IMR-90 (cell line): ENCODE measurements around the gene CUX1. TPM values are rescaled to one million over a fixed set of nuclear protein-coding genes. Genes with fewer than 3 reads are reported as not detected.
A peak's percentile ranks its signal among the peaks of the same experiment; 100 is the strongest.

Source experiments
- ATAC-seq: fragments of 200-7000 bp; cut with Tn5 transposase; 2 replicates; pipeline ENCODE4 v1.9.1; 2020; ENCODE audit warnings: low read depth, mild to moderate bottlenecking, moderate library complexity
- BruUV-seq: library from RNA; stranded (reverse); fragments of 400-500 nt; replicated peaks from 2 replicates; lab custom pipeline; 2021; lab: Mats Ljungman, UMichigan
- CTCF ChIA-PET: fragments of 300-600 bp; formaldehyde crosslinking; extraction: SDS; loops from one replicate; lab custom pipeline; 2021; ENCODE audit warnings: antibody characterized with exemption; lab: Yijun Ruan, JAX
- POLR2A ChIA-PET: fragments of 300-600 bp; sonication (Branson Sonifier 250); formaldehyde crosslinking; loops from one replicate; lab custom pipeline; 2022; ENCODE audit warnings: antibody characterized with exemption; ENCODE audit not compliant: unreplicated experiment; lab: Charles Lee
- DNase-seq: peaks from one replicate; pipeline ENCODE4 v3.0.0; 2013
- H2AFZ ChIP-seq: replicated peaks from 2 replicates; pipeline ENCODE3; 2013; ENCODE audit warnings: low read length, mild to moderate bottlenecking; ENCODE audit not compliant: poor library complexity
- H2AK5ac ChIP-seq: 2 replicates; pipeline ENCODE4 v1.6.1; 2013; ENCODE audit warnings: low read depth, low read length, inconsistent platforms
- H2AK9ac ChIP-seq: replicated peaks from 2 replicates; pipeline ENCODE3; 2013; ENCODE audit warnings: mild to moderate bottlenecking, low read depth, low read length, moderate library complexity; ENCODE audit not compliant: poor library complexity
- H2BK120ac ChIP-seq: 2 replicates; pipeline ENCODE4 v1.6.1; 2013; ENCODE audit warnings: low read depth, low read length, inconsistent platforms
- H2BK15ac ChIP-seq: 3 replicates; pipeline ENCODE4 v1.6.1; 2013; ENCODE audit warnings: low read depth, low read length, inconsistent platforms
- H2BK20ac ChIP-seq: 2 replicates; pipeline ENCODE4 v1.6.1; 2013; ENCODE audit warnings: low read depth, mild to moderate bottlenecking, inconsistent platforms, low read length, moderate library complexity
- H2BK5ac ChIP-seq: 2 replicates; pipeline ENCODE4 v1.6.1; 2013; ENCODE audit warnings: mild to moderate bottlenecking, low read depth, low read length, inconsistent platforms; ENCODE audit not compliant: poor library complexity, severe bottlenecking
- H3K14ac ChIP-seq: replicated peaks from 2 replicates; pipeline ENCODE4 v1.6.1; 2013; ENCODE audit warnings: low read depth, low read length, inconsistent platforms
- H3K18ac ChIP-seq: 2 replicates; pipeline ENCODE4 v1.6.1; 2013; ENCODE audit warnings: low read depth, low read length, control low read depth
- H3K23ac ChIP-seq: 2 replicates; pipeline ENCODE4 v1.6.1; 2013; ENCODE audit warnings: low read depth, low read length, inconsistent platforms
- H3K27ac ChIP-seq: 2 replicates; pipeline ENCODE4 v1.5.1; 2013; ENCODE audit warnings: mild to moderate bottlenecking, control low read depth, low read length; ENCODE audit not compliant: insufficient read depth
- H3K27me3 ChIP-seq: 2 replicates; pipeline ENCODE4 v1.6.1; 2013; ENCODE audit warnings: low read length; ENCODE audit not compliant: control insufficient read depth, insufficient read depth
- H3K36me3 ChIP-seq: 2 replicates; pipeline ENCODE4 v1.6.1; 2013; ENCODE audit warnings: low read length, mixed read lengths; ENCODE audit not compliant: control insufficient read depth, insufficient read depth
- H3K4ac ChIP-seq: 2 replicates; pipeline ENCODE4 v1.6.1; 2013; ENCODE audit warnings: low read depth, low read length, inconsistent platforms
- H3K4me1 ChIP-seq: 2 replicates; pipeline ENCODE4 v1.6.1; 2013; ENCODE audit warnings: low read length, mixed read lengths; ENCODE audit not compliant: control insufficient read depth, insufficient read depth
- H3K4me2 ChIP-seq: 2 replicates; pipeline ENCODE4 v1.6.1; 2013; ENCODE audit warnings: low read depth, mild to moderate bottlenecking, control low read depth, low read length, moderate library complexity
- H3K4me3 ChIP-seq: 2 replicates; pipeline ENCODE4 v1.5.1; 2013; ENCODE audit warnings: low read depth, mild to moderate bottlenecking, control low read depth, low read length, moderate library complexity; ENCODE audit not compliant: insufficient read depth
- H3K56ac ChIP-seq: 2 replicates; pipeline ENCODE4 v1.6.1; 2013; ENCODE audit warnings: low read length, inconsistent platforms; ENCODE audit not compliant: insufficient read depth; ENCODE audit errors: extremely low read depth
- H3K79me1 ChIP-seq, 2 experiments: 2 replicates each; pipeline ENCODE4 v1.6.1; 2013; ENCODE audit warnings: low read length in 2 of 2, inconsistent platforms in 1 of 2, low read depth in 1 of 2
- H3K9ac ChIP-seq: 2 replicates; pipeline ENCODE4 v1.6.1; 2013; ENCODE audit warnings: low read depth, low read length, control low read depth
- H3K9me1 ChIP-seq: 2 replicates; pipeline ENCODE4 v1.6.1; 2013; ENCODE audit warnings: low read length, inconsistent platforms; ENCODE audit not compliant: insufficient read depth
- H3K9me3 ChIP-seq: 2 replicates; pipeline ENCODE4 v1.6.1; 2013; ENCODE audit warnings: low read length; ENCODE audit not compliant: control insufficient read depth, insufficient read depth
- H4K20me1 ChIP-seq: 2 replicates; pipeline ENCODE4 v1.6.1; 2013; ENCODE audit warnings: low read length, inconsistent platforms; ENCODE audit not compliant: insufficient read depth
- H4K5ac ChIP-seq: 2 replicates; pipeline ENCODE4 v1.6.1; 2013; ENCODE audit warnings: mild to moderate bottlenecking, low read depth, low read length, control low read depth
- H4K8ac ChIP-seq, 2 experiments: 2 replicates each; pipeline ENCODE4 v1.6.1; 2013; ENCODE audit warnings: low read depth in 2 of 2, low read length in 2 of 2, control low read depth in 1 of 2, inconsistent platforms in 1 of 2
- H4K91ac ChIP-seq: 2 replicates; pipeline ENCODE4 v1.6.1; 2013; ENCODE audit warnings: low read depth, low read length, inconsistent platforms; ENCODE audit not compliant: insufficient read depth
- BHLHE40 ChIP-seq: fragments of 150-350 bp; IDR thresholded peaks from 2 replicates; pipeline ENCODE4 v1.6.1; 2016; ENCODE audit warnings: mild to moderate bottlenecking, low read depth, low read length
- CHD1 ChIP-seq: IDR thresholded peaks from 2 replicates; pipeline ENCODE4 v1.6.1; 2012; ENCODE audit warnings: low read depth, low read length, improper control_type of control experiment
- CTCF ChIP-seq: conservative IDR thresholded peaks from 2 replicates; pipeline ENCODE4 v1.5.1; 2012; ENCODE audit warnings: mild to moderate bottlenecking, low read depth, low read length, improper control_type of control experiment
- ELK1 ChIP-seq: fragments of 150-350 bp; IDR thresholded peaks from 2 replicates; pipeline ENCODE4 v1.6.1; 2016; ENCODE audit warnings: low read depth, mild to moderate bottlenecking, low read length, moderate library complexity, borderline replicate concordance
- FOS ChIP-seq: fragments of 150-350 bp; IDR thresholded peaks from 2 replicates; pipeline ENCODE4 v1.6.1; 2016; ENCODE audit warnings: low read depth, low read length
- MAFK ChIP-seq: IDR thresholded peaks from 2 replicates; pipeline ENCODE4 v1.6.1; 2012; ENCODE audit warnings: low read depth, low read length, improper control_type of control experiment
- MAZ ChIP-seq: IDR thresholded peaks from 2 replicates; pipeline ENCODE4 v1.6.1; 2012; ENCODE audit warnings: low read depth, mild to moderate bottlenecking, low read length, improper control_type of control experiment, moderate library complexity, borderline replicate concordance
- MXI1 ChIP-seq: IDR thresholded peaks from 2 replicates; pipeline ENCODE4 v1.6.1; 2012; ENCODE audit warnings: low read depth, mild to moderate bottlenecking, low read length, moderate library complexity, borderline replicate concordance
- NFE2L2 ChIP-seq: fragments of 150-350 bp; IDR thresholded peaks from 2 replicates; pipeline ENCODE4 v1.6.1; 2016; ENCODE audit warnings: low read depth, mild to moderate bottlenecking, low read length
- POLR2A ChIP-seq: IDR thresholded peaks from 2 replicates; pipeline ENCODE4 v1.6.1; 2012; ENCODE audit warnings: mild to moderate bottlenecking, low read depth, low read length
- RAD21 ChIP-seq: IDR thresholded peaks from 2 replicates; pipeline ENCODE4 v1.6.1; 2012; ENCODE audit warnings: low read length, improper control_type of control experiment
- RCOR1 ChIP-seq: IDR thresholded peaks from 2 replicates; pipeline ENCODE4 v1.6.1; 2012; ENCODE audit warnings: mild to moderate bottlenecking, low read length, improper control_type of control experiment; ENCODE audit not compliant: insufficient replicate concordance
- RFX5 ChIP-seq: IDR thresholded peaks from 2 replicates; pipeline ENCODE4 v1.8.0; 2012; ENCODE audit warnings: low read depth, mild to moderate bottlenecking, low read length, moderate library complexity
- SMC3 ChIP-seq: fragments of 150-350 bp; IDR thresholded peaks from 2 replicates; pipeline ENCODE4 v1.6.1; 2016; ENCODE audit warnings: low read depth, mild to moderate bottlenecking, antibody characterized with exemption, low read length, moderate library complexity
- USF2 ChIP-seq: fragments of 150-350 bp; IDR thresholded peaks from 2 replicates; pipeline ENCODE4 v1.6.1; 2017; ENCODE audit warnings: mild to moderate bottlenecking, antibody characterized with exemption, low read length, low read depth
- WGBS, 2 experiments: methylation state at CpG; one replicate each; pipeline versions ENCODE4 v1.1.5 to v1.1.7; 2013; ENCODE audit warnings: missing lambda C conversion rate in 2 of 2; ENCODE audit not compliant: insufficient read length in 1 of 2; ENCODE audit errors: extremely low coverage in 2 of 2; 5-methylcytosine and 5-hydroxymethylcytosine counted together
- dilution Hi-C: fragments of 300-500 bp; cut with HindIII; formaldehyde crosslinking; loops from one replicate; pipeline ENCODE4 v1.14.3; 2018; ENCODE audit warnings: low sequenced_read_pairs; ENCODE audit not compliant: unreplicated experiment
- in situ Hi-C: fragments of 300-500 bp; cut with MboI; formaldehyde crosslinking; loops from 3 replicates; pipeline ENCODE4 v1.14.3; 2019; ENCODE audit warnings: low sequenced_read_pairs, inconsistent platforms, mixed read lengths
- intact Hi-C: fragments of 100-400 bp; cut with micrococcal nuclease; formaldehyde crosslinking; loops from 2 replicates; pipeline ENCODE4 v1.10.0; 2022
- polyA plus RNA-seq, 3 experiments: library from polyadenylated mRNA; depleted of rRNA; stranded (reverse); fragments of >200 nt; gene quantifications; 2 replicates each; pipeline ENCODE4 v1.2.3, GENCODE V29; 2012; ENCODE audit warnings: low replicate concordance in 1 of 3
- total RNA-seq: library from RNA; depleted of rRNA; stranded (reverse); fragments of >200 nt; gene quantifications from 2 replicates; pipeline ENCODE4 v1.2.3, GENCODE V29; 2012

Gene CUX1
- total and polyA plus RNA-seq, 2 of the 4 experiments (the other 2 are of a cell fraction), result 19.7 to 46.4 TPM

- H3K4me3 ChIP-seq, result no peak overlapping the region
- peak overlapping the region; percentile 77 for H3K4ac ChIP-seq
- H3K56ac ChIP-seq, result no peak overlapping the region
- no peak overlapping the region; the same call in 1 of the 2 replicates for H2BK120ac ChIP-seq
- no peaks in the 10 kb centered on the region for H3K27me3 ChIP-seq
- H3K9me3 ChIP-seq, result peaks cover 2% of the 10 kb centered on the region
- H3K36me3 ChIP-seq, result no peaks in the 10 kb centered on the region
- H2BK20ac ChIP-seq, result no peak overlapping the region
- H3K79me1 ChIP-seq, result peaks cover 35 to 72% of the 10 kb centered on the region in 2 experiments
- in situ Hi-C loops, result no loop called here
- H3K9me1 ChIP-seq, result peaks cover 13% of the 10 kb centered on the region
- intact Hi-C loops, result no loop called here
- H4K91ac ChIP-seq, result peak overlapping the region; percentile 44; the same call in 1 of the 2 replicates
- H2AK9ac ChIP-seq, result peak overlapping the region; percentile 8
- H3K4me1 ChIP-seq, result peaks cover 19% of the 10 kb centered on the region
- BruUV-seq, result no TSS peak
- H2AK5ac ChIP-seq, result peak overlapping the region; percentile 82; the same call in 1 of the 2 replicates
- H3K9ac ChIP-seq, result no peak overlapping the region
- dilution Hi-C loops, result no loop called here
- H3K27ac ChIP-seq, result no peak overlapping the region
- H3K18ac ChIP-seq, result no peak overlapping the region
- POLR2A ChIA-PET, result no interaction called here
- H3K23ac ChIP-seq, result peak overlapping the region; percentile 97
- H4K5ac ChIP-seq, result no peak overlapping the region
- H3K14ac ChIP-seq, result peak overlapping the region; percentile 74
- peak overlapping the region; percentile 66 for H2AFZ ChIP-seq
- H3K4me2 ChIP-seq, result no peak overlapping the region
- peaks cover 2% of the 10 kb centered on the region for H4K20me1 ChIP-seq
- H2BK5ac ChIP-seq, result no peak overlapping the region
- H4K8ac ChIP-seq, result peak overlapping the region; percentile 29 to 38; a peak in 2 of 4 replicates
- ATAC-seq (no peak; the same call in 1 of the 2 replicates), DNase-seq (no peak)
- CTCF ChIA-PET, result no interaction called here
- 67% methylated on average over 8 of the region's 14 CpGs; no CpG with 5 or more reads in 1 of the 2 experiments for WGBS, 2 experiments
- no peak for TF ChIP-seq CTCF
- TF ChIP-seq MXI1, result no peak
- no peak for TF ChIP-seq MAZ
- TF ChIP-seq MAFK, result no peak
- TF ChIP-seq POLR2A, result no peak
- no peak for TF ChIP-seq USF2
- no peak for TF ChIP-seq BHLHE40
- no peak for TF ChIP-seq CHD1
- TF ChIP-seq FOS, result no peak
- no peak for TF ChIP-seq RCOR1
- TF ChIP-seq ELK1, result no peak
- no peak for TF ChIP-seq SMC3
- no peak for TF ChIP-seq RAD21
- TF ChIP-seq RFX5, result no peak
- TF ChIP-seq NFE2L2, result no peak
- no peak overlapping the region; the same call in 2 of the 3 replicates for H2BK15ac ChIP-seq
Measured at GRCh38 chr7:101935521-101936141, 118.2 kb downstream of the CUX1 start.
